Activated CD8-positive, alpha-beta memory T cell treated with anti-CD3 and anti-CD28 coated beads for 48 hours (primary cell): ENCODE measurements around the gene FLVCR2.
"Not testable (repeated sequence)": the region's sequence is repeated elsewhere in the genome, so short reads cannot be mapped to it uniquely, and the experiment has no call there.

Experiments
- DNase-seq, 3 experiments: peaks; one replicate each; pipeline ENCODE4 v3.0.0-alpha.2; 2020; ENCODE audit warnings: low read depth in 2 of 3, low spot score in 2 of 3

Gene FLVCR2

DNA sequence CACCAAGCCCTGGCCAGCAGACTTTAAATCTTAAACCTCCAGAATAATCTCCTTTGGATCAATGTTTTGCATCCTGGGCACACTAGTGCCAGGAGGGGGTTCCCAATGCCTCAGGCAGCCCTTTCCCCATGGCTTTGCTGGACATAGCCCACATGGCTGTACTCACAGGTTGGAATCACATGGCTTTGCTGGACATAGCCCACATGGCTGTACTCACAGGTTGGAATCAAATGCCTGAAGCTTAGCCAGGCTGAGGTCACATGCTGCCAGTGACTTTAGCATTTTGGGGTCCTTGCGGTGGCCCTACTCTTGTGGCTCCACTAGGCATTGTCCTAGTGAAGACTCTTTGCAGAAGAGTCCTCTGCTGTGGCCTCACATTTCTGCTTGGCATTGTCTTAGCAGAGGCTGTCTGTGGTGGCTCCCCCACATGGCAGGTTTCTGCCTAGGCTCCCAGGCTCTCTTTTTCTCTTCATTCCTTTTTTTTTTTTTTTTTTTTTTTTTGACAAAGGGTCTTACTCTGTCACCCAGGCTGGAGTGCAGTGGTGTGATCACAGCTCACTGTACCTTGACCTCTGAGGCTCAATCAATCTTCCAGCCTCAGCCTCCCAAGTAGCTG is 13.0 kb downstream of the FLVCR2 start:
- DNase-seq: no peak

DNA sequence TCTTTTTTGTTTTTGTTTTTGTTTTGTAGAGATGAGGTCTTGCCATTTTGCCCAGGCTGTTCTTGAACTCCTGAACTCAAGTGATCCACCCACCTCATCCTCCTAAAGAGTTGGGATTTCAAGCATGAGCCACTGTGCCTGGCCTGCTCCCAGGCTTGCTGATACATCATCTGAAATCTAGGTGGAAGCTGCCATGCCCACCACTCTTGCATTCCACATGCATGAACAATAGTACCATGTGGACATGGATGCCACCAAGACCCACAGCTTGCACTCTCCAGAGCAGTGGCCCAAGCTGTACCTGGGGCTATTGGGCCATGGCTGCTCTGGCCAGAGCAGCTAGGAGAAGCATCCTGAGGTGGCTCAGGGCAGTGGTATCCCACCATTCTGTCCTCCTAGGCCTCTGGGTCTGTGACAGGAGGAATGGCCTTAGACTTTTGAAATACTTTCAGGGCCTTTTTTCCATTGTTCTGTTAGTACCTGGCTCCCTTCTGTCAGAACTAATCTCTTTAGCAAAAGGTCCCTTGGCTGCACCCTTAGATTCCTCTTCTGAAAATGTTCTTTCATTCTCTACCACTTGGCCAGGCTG is 13.7 kb downstream of the FLVCR2 start:
- no peak for DNase-seq

DNA sequence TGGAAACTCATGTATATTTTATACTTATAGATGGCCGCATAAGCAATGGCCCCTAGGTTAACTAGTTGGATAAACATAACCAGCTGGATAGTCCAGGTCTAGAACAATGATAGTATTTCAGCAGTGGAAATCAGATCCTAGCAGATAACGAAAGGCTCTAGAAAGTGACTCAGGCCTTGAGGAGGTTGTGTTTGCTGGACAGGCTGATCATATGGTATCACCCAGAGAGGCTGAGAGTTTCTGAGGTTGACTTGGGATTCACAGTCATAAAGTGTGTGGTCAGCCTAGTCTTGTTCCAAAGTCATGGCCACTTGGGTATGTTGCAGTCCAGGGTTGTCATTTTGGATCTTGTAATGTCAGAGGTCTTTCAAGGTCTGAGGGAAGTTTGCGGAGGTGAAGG is 16.8 kb downstream of the FLVCR2 start:
- DNase-seq: no peak

DNA sequence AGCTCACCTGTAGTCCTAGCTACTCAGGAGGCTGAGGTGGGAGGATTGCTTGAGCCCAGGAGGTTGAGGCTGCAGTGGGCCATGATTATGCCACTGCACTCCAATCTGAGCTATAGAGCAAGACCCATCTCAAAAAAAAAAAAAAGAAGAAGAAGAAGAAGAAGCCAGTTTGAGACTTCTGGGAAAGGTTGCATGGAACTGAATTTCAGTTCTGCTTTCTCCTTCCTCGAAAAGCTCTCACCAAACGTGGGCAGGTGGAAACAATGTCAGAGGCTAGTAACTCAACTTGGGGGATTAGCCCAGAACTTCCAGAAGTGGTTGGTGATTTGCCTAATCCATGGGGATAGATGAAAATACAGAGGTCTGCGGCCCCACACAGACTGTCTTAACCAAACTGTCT is 18.7 kb downstream of the FLVCR2 start:
- DNase-seq: no peak

DNA sequence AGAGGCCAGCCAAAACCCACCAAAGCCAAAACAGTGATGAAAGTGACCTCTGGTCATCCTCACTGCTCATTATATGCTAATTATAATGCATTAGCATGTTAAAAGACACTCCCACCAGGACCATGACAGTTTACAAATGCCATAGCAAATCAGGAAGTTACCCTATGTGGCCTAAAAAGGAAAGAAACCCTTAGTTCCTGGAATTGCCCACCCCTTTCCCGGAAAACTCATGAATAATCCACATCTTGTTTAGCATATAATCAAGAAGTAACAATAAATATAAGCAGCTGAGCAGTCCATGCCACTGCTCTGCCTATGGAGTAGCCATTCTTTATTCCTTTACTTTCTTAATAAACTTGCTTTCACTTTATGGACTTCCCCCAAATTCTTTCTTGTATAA is 21.7 kb downstream of the FLVCR2 start:
- DNase-seq: not testable (repeated sequence)

DNA sequence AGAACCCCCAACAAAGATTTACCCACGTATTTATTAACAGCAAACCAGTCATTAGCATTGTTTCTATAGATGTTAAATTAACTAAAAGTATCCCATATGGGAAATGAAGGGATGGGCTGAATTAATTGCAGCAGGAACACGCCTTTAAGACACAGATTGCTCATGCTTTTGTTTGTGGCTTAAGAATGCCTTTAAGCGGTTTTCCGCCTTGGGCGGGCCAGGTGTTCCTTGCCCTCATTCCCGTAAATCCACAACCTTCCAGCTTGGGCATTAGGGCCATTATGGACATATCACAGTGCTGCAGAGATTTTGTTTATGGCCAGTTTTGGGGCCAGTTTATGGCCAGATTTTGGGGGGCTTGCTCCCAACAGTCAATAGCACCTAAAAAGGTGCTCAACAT is 22.6 kb downstream of the FLVCR2 start:
- DNase-seq: not testable (repeated sequence)

DNA sequence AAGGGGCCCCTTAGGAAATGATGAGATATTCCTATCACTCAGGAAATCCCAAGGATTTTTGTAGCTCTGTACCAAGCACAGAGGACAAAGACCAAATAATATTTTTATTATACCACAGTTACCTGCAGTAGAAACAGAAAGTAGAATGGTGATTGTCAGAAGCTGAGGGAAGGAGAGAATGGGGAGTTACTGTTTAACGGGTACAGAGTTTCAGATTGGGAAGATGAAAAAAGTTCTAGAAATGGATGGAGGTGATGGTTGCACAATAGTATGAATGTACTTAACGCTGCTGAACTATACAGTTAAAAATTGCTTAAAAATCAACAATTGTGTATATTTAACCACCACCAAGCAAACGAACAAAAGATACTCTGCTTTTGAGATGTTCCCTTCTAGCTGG is 24.1 kb downstream of the FLVCR2 start:
- no peak for DNase-seq

DNA sequence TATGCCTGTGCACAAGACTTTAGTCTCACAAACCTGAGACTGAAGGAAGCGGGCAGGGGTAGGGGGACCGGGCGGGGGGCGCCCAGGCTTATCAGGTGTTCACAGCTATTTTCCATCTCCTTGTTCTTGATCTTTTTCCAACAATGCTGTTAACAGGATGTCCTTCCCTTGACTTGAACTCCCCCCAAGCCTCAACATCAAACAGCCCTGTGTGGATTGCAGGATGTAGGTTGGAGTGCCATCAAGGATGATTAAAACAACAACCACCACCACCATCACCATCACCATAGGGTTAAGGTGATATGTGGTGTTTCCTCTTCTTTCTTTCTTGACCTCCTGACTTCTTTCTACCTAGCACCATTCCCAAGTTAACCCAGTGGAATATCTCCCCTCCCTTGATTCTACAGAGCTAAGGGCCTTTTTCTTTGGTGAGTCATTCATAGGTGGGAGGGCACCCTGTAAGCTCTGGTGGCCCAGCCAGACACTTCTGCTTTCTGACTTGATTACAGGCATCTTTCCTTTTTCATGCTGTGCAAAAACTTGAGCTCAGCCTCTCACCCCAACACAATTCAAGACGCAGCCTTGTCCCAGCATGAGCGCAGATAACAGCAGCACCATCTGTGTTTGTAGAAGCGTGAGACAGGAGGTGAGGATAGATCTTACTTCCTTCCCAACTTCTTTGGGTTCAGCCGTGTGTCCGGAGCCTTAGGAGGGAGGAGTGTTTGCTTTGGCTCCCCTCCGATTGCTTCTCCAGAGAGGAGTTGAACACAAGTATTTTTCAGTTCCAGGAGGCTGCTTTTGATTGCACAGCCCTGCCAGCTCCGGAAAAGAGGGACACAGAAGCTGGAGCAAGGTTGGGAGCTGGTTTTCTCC is 26.8 kb downstream of the FLVCR2 start:
- no peak for DNase-seq

DNA sequence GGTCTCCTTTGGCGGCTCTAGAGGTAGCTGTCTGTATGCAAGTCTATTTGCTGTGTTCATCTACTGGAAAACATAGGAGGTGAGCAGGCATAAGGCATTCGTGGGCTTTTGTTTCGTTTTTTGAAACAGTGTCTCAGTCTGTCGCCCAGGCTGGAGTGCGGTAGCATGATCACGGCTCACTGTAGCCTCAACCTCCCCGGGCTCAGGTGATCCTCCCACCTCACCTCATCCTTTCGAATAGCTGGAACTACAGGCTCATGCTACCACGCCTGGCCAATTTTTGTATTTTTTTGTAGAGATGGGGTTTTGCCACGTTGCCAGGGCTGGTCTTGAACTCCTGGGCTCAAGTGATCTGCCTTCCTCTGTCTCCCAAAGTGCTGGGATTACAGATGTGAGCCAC is 27.5 kb downstream of the FLVCR2 start:
- no peak for DNase-seq

DNA sequence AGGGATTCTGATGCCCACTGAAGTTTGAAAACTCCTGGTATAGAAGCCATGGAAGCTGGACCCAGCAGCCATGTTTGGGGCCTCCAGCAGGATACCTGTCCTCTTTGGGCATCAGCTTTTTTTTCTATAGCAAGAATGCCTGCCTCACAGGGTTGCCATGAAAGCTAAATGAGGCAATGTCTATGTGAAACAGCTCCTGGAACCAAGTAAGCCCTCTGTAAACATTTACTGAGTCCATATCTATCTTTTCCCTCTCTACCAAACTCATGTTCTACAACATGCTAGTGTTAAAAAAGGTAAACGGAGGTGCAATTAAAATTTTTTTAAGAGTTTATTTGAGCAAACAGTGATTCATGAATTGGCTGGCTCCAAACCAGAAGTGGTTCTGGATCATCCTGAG is 28.6 kb downstream of the FLVCR2 start:
- no peak for DNase-seq

DNA sequence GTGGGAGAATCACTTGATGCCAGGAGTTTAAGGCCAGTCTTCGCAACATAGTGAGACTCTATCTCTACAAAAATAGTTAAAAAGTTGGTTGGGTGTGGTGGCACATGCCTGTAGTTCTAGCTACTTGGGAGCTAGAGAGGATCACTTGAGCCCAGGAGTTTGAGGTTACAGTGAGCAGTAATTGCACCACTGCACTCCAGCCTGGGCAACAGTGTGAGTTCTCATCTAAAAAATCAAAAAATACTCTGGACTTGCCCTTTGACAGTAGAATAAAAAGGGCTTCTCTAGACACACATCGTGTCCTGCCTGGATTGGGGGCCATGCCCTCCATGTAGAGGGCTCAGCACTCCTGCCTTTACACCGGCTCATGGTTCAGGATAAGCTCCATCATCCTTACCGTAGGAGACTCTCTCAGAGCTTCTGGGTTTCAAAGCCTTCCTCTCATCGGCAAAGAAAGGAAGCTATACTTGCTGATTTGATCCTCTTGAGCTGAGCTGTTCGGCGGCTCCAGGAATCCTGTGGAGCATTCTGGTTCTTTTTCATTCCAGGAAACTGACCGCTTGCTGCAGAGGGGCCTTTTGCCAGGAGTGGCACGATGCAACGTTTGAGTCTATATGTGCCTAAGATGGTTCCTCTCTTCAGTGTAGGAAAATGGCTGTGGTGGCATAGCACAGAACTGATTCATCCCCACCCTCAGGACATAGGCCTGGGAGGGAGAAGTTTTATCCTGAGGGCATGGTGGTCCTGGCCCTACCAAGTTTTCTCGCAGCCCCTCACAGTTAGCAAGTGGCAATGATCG is 29.6 kb downstream of the FLVCR2 start:
- DNase-seq: no peak

DNA sequence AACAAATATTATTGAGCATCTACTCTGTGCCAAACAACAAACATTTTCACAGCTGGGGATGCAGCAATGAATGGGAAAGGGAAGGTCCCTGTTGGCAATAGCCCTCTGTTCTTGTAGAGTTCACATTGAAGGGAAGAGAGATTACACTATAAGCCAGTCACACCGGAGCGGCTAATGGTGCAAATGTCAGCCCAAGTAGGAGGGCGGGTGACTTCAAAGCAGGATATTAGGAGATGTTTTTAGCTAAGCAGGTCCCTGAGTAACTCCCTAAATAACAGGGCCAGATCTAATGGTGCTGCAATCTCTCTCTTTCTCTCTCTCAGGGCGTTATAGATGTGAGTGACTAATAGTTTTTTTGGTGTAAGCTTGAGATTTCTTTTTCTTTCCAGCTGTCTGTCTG is 30.7 kb downstream of the FLVCR2 start:
- no peak for DNase-seq

DNA sequence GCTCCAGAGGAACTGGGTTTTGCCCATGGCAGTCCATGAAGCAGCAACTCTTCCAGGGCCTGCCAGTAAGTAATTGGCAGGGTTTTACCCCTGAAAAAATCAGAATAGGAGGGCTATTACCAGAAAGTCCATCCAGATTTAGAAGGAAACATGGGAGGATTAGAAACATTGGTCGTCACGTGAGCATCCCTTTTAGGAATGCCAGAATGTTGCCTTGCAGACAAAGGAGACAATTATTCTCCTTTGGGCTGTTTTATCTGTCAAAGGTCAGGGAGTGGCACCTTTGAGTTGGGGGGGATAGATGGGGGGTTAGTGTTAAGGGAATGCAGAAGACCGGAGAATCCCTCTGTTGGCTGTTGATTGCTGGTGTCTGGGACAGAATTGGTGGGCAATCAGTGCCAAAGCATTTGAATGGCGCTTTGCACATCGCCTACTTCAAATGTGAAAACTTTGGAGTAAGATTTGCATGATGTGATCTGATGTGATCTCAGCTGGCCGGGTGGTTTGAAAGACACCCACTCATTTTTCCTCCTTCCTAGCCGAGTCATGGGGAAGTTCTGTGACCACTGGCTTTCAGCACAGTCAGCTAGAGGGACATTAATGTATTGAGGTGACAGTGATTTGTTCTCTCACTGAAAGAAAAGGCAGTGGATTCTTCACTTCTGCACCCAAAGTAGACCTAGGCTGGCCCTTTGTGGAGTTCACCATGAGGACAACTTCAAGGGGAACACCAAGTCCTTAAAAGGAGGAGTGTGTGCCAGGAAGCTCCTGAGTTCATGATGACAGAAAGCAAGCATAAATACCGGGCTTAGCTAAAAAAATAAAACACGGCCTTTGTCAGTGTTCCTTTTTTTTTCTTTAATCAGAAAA is 31.4 kb downstream of the FLVCR2 start:
- DNase-seq: no peak

DNA sequence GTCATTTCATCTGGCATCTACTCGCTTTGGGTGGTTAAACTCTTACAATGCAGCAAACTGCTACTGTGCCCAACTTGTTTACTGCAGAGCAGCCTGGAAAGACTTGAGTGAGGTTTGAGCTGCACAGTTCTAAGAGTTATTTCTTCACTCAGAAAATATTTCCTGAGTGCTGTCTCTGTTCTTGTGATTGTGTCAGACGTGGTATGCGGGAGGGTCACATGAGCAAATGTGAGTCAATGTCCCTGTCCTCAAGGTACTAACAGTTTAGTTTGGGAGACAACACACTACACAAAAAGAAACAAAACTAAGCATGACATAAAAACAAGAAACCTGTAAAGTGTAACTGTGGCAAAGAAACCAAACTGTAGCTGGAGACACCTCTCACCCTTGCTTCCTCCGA is 32.4 kb downstream of the FLVCR2 start:
- no peak for DNase-seq

DNA sequence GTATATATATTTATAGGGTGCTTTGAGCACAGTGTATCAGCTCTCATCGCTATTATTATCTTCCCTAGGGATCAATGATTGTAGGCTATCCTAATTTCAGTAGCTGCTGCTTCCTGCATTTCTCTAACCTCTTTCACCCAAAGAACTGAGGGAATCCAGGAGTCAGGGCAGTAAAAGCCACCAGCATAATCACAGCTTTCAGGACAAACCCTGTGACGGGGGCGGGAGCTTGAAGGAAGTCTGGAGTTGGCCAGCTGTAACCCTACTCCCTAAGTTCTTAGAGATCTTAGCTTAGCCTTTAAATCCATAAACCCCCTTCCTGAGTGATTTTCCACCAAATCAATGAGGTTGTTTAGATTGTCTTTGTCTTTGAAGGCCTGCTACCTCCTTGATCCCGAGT is 33.7 kb downstream of the FLVCR2 start:
- DNase-seq: no peak

DNA sequence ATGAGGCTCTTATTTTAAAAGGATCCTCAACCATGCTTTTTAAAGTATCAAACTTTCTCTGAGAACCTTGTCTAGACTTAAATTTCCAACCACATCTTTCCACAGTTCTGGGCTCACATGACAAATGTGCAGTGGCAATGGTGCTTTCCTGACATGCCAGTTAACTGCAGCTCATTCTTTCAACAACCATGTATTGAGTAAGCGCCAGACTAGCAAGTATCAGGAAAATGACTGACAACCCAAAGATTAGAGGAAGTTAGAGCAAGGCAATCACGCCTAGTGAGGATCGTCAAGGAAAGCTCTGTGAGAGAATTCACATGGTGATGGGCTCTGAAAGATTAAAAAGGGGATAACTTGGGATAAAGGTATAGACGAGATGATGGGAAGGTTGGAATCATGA is 35.8 kb downstream of the FLVCR2 start:
- DNase-seq: no peak

DNA sequence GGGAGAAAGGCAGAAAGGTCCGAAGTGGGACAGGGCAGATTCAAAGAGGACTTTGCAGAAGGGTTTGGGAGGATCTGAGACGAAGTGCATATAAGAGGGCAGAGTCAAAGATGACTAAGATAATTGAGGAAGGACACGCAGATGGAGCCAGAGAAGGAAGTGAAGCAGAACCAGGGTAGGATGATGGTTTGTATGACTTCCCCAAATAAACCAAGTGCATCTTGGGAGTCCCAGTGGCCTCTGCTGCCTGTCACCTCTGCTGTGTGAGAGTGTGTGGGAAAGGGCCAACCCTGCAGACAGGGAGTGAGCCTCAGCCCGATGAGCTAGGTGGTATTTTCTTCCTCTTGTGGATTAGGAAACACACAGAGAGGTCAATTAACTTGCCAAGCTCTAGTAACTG is 36.8 kb downstream of the FLVCR2 start:
- DNase-seq: no peak

DNA sequence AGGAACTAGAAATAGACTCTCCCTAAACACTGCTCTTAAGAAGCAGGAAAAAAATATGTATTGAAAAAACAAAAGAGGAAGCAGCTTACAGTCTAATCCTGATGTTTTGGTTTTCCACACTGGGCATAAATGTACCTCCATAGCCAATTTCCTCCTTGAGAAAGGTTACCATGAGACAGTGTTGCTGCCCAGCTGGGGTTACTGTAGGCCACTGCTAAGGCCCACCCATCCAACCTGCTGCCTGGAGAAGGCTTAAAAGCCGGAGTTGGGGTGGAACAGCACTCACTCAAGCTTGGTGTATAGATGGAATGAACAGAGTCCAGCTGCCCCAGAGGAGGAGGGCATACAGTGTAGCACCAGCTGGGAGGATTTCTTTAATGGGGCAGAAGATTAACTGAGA is 41.1 kb downstream of the FLVCR2 start:
- no peak for DNase-seq

DNA sequence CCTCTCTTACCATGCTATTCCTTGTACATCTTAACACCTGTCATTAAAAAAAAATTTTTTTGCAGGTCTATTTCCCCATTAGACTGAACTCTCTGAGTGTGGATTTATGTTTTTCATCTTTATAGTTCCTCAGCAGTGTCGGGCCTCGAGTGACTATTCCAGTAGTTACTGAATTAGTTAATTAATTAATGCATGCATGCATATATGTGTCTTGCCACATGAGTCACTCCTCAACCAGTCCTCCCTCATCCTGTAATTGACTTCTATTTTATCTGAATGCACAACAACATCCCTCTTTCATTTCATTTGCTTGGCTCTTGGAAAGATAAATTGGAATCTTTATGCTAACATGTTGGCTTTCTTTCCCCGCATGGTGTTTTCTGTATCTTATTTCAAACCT is 46.6 kb downstream of the FLVCR2 start:
- no peak for DNase-seq

DNA sequence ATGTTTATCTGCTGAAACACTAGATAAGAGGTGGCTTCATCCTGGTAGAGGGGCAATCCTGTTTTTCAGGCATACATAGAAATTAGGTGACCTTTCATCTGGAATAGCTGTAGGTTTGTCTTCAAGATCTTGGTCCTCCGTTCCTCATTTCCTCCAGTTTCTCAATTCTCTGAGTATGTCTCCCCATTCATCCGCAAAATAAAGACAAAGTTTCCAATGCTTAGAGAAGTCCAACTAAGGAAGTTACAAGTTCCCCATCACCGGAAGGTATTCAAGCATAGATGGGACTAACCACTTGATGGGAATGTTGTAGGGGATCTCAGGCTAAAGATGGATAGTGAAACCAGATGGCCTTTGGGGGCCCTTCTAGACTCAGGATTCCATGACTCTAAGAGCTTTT is 48.0 kb downstream of the FLVCR2 start:
- no peak for DNase-seq

DNA sequence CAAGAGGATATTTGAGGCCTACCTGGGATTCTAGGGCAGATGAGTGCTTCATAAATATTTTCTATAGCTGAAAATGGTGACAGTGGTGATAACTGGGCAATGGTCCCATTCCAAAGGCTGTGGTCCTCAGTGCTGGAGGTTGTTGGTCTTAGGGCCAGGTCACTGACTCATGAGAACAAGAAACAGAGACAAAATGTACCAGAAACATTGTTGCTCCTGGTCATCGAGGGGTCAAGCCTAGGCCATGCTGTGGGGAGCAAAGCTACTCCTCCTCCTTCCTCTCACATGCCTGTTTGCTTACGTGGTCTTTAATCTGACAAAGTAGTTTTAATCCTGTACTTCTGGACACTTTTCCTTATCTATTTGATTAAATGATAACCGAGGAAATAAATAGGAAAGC is 48.4 kb downstream of the FLVCR2 start:
- DNase-seq: no peak
